GM23248 (cell line): ENCODE results near the gene ZSCAN23. TPM values are rescaled to one million over a fixed set of nuclear protein-coding genes. Genes with fewer than 3 reads are reported as not detected.

Source experiments
- DNase-seq: peaks from one replicate; pipeline ENCODE4 v3.0.0-alpha.2; 2015
- H2AFZ ChIP-seq: fragments of 200-600 bp; sonication (generic); 2 replicates; pipeline ENCODE4 v1.6.1; 2016; ENCODE audit warnings: antibody characterized with exemption
- H3F3A ChIP-seq: fragments of 200-600 bp; sonication (generic); 2 replicates; pipeline ENCODE4 v1.6.1; 2016; ENCODE audit warnings: mild to moderate bottlenecking, antibody characterized with exemption, mixed run types; ENCODE audit not compliant: insufficient read depth
- H3K27ac ChIP-seq: fragments of 200-600 bp; sonication (generic); 2 replicates; pipeline ENCODE4 v1.5.1; 2016; ENCODE audit warnings: mild to moderate bottlenecking
- H3K27me3 ChIP-seq: fragments of 200-600 bp; sonication (generic); replicated peaks from 2 replicates; pipeline ENCODE4 v1.6.1; 2016; ENCODE audit warnings: mild to moderate bottlenecking; ENCODE audit not compliant: insufficient read depth
- H3K36me3 ChIP-seq: fragments of 200-600 bp; sonication (generic); 2 replicates; pipeline ENCODE4 v1.6.1; 2016; ENCODE audit warnings: low read depth, mild to moderate bottlenecking
- H3K4me1 ChIP-seq: fragments of 200-600 bp; sonication (generic); 2 replicates; pipeline ENCODE4 v1.6.1; 2016; ENCODE audit warnings: mild to moderate bottlenecking; ENCODE audit not compliant: insufficient read depth
- H3K4me2 ChIP-seq: fragments of 200-600 bp; sonication (generic); one replicate; pipeline ENCODE4 v1.6.1; 2016; ENCODE audit warnings: mild to moderate bottlenecking; ENCODE audit not compliant: unreplicated experiment
- H3K4me3 ChIP-seq: fragments of 200-600 bp; sonication (generic); 2 replicates; pipeline ENCODE4 v1.5.1; 2016; ENCODE audit warnings: mild to moderate bottlenecking
- H3K79me2 ChIP-seq: fragments of 200-600 bp; sonication (generic); 2 replicates; pipeline ENCODE4 v1.6.1; 2016; ENCODE audit warnings: mild to moderate bottlenecking; ENCODE audit not compliant: insufficient read depth
- H3K9ac ChIP-seq: fragments of 200-600 bp; sonication (generic); 2 replicates; pipeline ENCODE4 v1.6.1; 2016; ENCODE audit warnings: mild to moderate bottlenecking
- H3K9me2 ChIP-seq: fragments of 200-600 bp; sonication (generic); 2 replicates; pipeline ENCODE4 v1.6.1; 2016; ENCODE audit warnings: mixed run types, mild to moderate bottlenecking, moderate library complexity; ENCODE audit not compliant: insufficient read depth
- H3K9me3 ChIP-seq: fragments of 200-600 bp; sonication (generic); one replicate; pipeline ENCODE4 v1.6.1; 2017; ENCODE audit warnings: low read depth
- H4K20me1 ChIP-seq: fragments of 200-600 bp; sonication (generic); 2 replicates; pipeline ENCODE4 v1.6.0; 2016; ENCODE audit not compliant: insufficient read depth
- EZH2 ChIP-seq: fragments of 200-600 bp; sonication (generic); IDR thresholded peaks from 2 replicates; pipeline ENCODE4 v1.6.1; 2018; ENCODE audit warnings: antibody characterized with exemption, mild to moderate bottlenecking; ENCODE audit not compliant: insufficient read depth, poor library complexity, severe bottlenecking
- EZH2phosphoT487 ChIP-seq: fragments of 200-600 bp; sonication (generic); IDR thresholded peaks from 2 replicates; pipeline ENCODE4 v1.6.1; 2018; ENCODE audit warnings: antibody characterized with exemption, moderate library complexity, mild to moderate bottlenecking, low read depth; ENCODE audit not compliant: insufficient read depth
- WGBS, 2 experiments: methylation state at CpG; one replicate each; pipeline ENCODE4 v1.1.6; 2015 to 2017; ENCODE audit warnings: low lambda C conversion rate in 2 of 2, low coverage in 1 of 2; ENCODE audit errors: missing lambda C conversion rate in 2 of 2; 5-methylcytosine and 5-hydroxymethylcytosine counted together
- in situ Hi-C: fragments of 300-500 bp; cut with MboI; formaldehyde crosslinking; loops from 2 replicates; pipeline ENCODE4 v1.15.0; 2020
- polyA plus RNA-seq: library from polyadenylated mRNA; unstranded; fragments of >200 nt; fragmentation: Nextera tagmentation; extraction: Ambion mirVana; gene quantifications from 2 replicates; pipeline ENCODE4 v1.2.1, GENCODE V29; 2016
- total RNA-seq: library from RNA; depleted of rRNA; stranded (reverse); fragments of >200 nt; shearing (Covaris generic); gene quantifications from 2 replicates; pipeline ENCODE4 v1.2.3, GENCODE V29; 2014

ZSCAN23 gene
- total and polyA plus RNA-seq, 2 experiments from 2014 or later = 0.32 to 0.84 TPM

DNA sequence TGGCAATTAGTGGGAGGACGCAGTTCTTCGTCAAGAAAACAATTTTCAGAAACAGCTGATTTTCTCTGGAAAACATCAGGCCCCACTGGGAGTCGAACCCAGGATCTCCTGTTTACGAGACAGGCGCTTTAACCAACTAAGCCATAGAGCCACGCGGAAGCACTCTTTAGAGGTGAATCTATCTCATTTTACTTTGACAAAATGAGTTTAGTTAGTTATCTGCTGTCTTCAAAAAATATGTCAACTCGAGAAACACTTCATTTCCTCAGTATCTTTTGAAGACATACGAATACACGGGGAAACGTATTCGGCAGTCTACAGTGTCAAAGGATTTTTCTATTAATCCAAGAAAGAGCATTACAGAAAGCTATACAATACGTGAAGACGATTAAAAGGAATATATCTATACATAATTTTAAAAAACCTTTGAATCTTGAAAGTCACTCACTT lies 45.6 kb upstream of the ZSCAN23 start:
- H3K9me2 ChIP-seq = no peaks in the 10 kb centered on the region
- in situ Hi-C loops = no loop called here
- no peaks in the 10 kb centered on the region for H3K9me3 ChIP-seq
- H3K4me2 ChIP-seq = peak overlapping the region; percentile 88
- peaks cover under 1% of the 10 kb centered on the region; the same call in 1 of the 2 replicates for H3K27me3 ChIP-seq
- peak; percentile 65 for DNase-seq
- H3K36me3 ChIP-seq = no peaks in the 10 kb centered on the region
- H3K4me1 ChIP-seq = no peaks in the 10 kb centered on the region
- H3K9ac ChIP-seq = peak overlapping the region; percentile 79; the same call in 1 of the 2 replicates
- H3K4me3 ChIP-seq = peak overlapping the region; percentile 88
- TF ChIP-seq EZH2phosphoT487 = no peak
- TF ChIP-seq EZH2 = no peak
- no peaks in the 10 kb centered on the region; the same call in 1 of the 2 replicates for H3F3A ChIP-seq
- no peaks in the 10 kb centered on the region for H4K20me1 ChIP-seq
- H3K27ac ChIP-seq = no peak overlapping the region
- no peaks in the 10 kb centered on the region for H3K79me2 ChIP-seq
- 20 to 22% methylated on average over 14 of the region's 14 CpGs for WGBS, 2 experiments
- H2AFZ ChIP-seq = peak overlapping the region; percentile 98

DNA sequence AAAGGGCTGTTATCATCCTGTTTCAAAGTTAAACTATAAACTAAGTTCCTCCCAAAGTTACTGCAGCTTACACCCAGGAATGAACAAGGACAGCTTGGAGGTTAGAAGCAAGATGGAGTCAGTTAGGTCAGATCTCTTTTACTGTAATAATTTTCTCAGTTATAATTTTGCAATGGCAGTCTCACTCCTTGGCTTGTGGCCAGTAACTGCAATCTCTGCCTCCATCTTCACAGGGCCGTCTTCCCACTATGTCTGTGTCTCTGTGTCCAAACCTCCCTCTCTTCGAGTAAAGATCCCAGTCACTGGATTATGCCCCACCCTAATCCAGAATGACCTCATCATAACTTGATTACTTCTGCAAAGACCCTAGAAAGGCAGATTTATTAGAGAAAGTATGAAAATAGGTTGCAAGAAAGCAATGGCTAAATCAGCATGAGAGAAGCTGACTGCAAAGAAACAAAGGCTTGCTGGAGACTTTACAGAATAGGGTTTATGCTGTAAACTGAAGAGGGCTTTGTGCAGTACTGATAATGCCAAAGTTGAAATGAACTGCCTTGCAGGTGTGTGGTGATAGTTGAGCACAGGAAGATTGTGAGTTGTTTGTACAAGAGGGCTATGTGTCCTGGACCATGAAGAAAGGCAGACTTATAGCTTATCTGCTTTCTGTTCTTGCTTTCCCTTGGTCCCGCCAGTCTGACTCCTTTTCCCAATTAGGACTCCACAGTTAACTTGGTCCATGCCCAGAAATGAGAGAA lies 43.9 kb upstream of the ZSCAN23 start:
- no peaks in the 10 kb centered on the region for H3K36me3 ChIP-seq
- no peak overlapping the region for H3K27ac ChIP-seq
- no peak for DNase-seq
- H3F3A ChIP-seq = no peaks in the 10 kb centered on the region; the same call in 1 of the 2 replicates
- H3K9me2 ChIP-seq = no peaks in the 10 kb centered on the region
- no peaks in the 10 kb centered on the region for H3K4me1 ChIP-seq
- no peaks in the 10 kb centered on the region for H4K20me1 ChIP-seq
- no peak overlapping the region for H3K4me2 ChIP-seq
- 0 out of 2 replicates have a peak, but pooled peaks cover 9% of the 10 kb centered on the region for H3K27me3 ChIP-seq
- no peak overlapping the region for H3K9ac ChIP-seq
- no peak overlapping the region for H2AFZ ChIP-seq
- WGBS, 2 experiments = 20 to 25% methylated on average over 3 of the region's 3 CpGs
- in situ Hi-C loops = no loop called here
- H3K79me2 ChIP-seq = no peaks in the 10 kb centered on the region
- no peak overlapping the region for H3K4me3 ChIP-seq
- H3K9me3 ChIP-seq = no peaks in the 10 kb centered on the region
- TF ChIP-seq EZH2 = no peak

DNA sequence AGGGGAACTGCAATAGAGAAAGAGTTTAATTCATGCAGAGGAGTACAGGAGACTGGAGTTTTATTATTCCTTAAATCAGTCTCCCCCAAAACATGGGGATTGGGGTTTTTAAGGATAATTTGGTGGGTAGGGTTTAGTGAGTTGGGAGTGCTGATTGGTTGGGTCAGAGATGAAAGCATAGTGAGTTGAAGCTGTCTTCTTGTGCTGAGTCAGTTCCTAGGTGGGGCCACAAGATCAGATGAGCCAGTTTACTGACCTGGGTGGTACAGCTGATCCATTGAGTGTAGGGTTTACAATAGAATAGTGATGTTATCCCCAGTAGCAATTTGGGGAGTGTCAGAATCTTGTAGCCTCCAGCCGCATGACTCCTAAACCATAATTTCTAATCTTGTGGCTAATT lies 43.2 kb upstream of the ZSCAN23 start:
- no peaks in the 10 kb centered on the region for H3K9me2 ChIP-seq
- H3K27me3 ChIP-seq = 0 out of 2 replicates have a peak, but pooled peaks cover 9% of the 10 kb centered on the region
- H3K4me1 ChIP-seq = no peaks in the 10 kb centered on the region
- H3K9ac ChIP-seq = no peak overlapping the region
- no peak for DNase-seq
- no peaks in the 10 kb centered on the region for H3K36me3 ChIP-seq
- H3K27ac ChIP-seq = no peak overlapping the region
- H3K9me3 ChIP-seq = no peaks in the 10 kb centered on the region
- in situ Hi-C loops = no loop called here
- 73 to 83% methylated on average over 1 of the region's 1 CpG for WGBS, 2 experiments
- H3K4me3 ChIP-seq = no peak overlapping the region
- H3K4me2 ChIP-seq = no peak overlapping the region
- H3F3A ChIP-seq = no peaks in the 10 kb centered on the region; the same call in 1 of the 2 replicates
- no peak overlapping the region for H2AFZ ChIP-seq
- TF ChIP-seq EZH2phosphoT487 (no peak), EZH2 (no peak)
- H3K79me2 ChIP-seq = no peaks in the 10 kb centered on the region
- H4K20me1 ChIP-seq = no peaks in the 10 kb centered on the region

DNA sequence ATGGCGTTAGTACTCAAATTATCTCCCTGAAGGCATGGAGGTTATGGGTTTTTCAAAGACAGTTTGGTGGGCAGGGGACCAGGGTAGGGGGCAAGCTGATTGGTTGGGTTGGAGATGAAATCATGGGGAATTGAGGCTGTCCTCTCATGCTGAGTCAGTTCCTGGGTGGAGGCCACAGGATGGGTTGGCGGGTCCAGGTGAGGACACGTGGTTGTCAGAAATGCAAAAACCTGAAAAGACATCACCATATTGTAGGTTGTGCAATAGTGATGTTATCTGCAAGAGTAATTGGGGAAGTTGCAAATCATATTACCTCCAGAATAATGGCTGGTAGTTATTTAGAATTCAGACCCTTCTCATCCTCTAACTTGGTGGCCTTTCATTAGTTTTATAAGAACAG lies 42.2 kb upstream of the ZSCAN23 start:
- no peak for TF ChIP-seq EZH2phosphoT487
- no peak for TF ChIP-seq EZH2
- H3K4me1 ChIP-seq = no peaks in the 10 kb centered on the region
- no peaks in the 10 kb centered on the region for H3K79me2 ChIP-seq
- peaks cover 18% of the 10 kb centered on the region; the same call in 1 of the 2 replicates for H3K27me3 ChIP-seq
- no peak overlapping the region for H2AFZ ChIP-seq
- no peaks in the 10 kb centered on the region for H4K20me1 ChIP-seq
- H3K36me3 ChIP-seq = no peaks in the 10 kb centered on the region
- no peak overlapping the region for H3K27ac ChIP-seq
- no peaks in the 10 kb centered on the region for H3K9me3 ChIP-seq
- H3K4me3 ChIP-seq = no peak overlapping the region
- no peak for DNase-seq
- in situ Hi-C loops = no loop called here
- H3K9me2 ChIP-seq = no peaks in the 10 kb centered on the region
- WGBS, 2 experiments = 83 to 86% methylated on average over 3 of the region's 3 CpGs
- no peak overlapping the region for H3K4me2 ChIP-seq
- H3K9ac ChIP-seq = no peak overlapping the region
- H3F3A ChIP-seq = no peaks in the 10 kb centered on the region; the same call in 1 of the 2 replicates
